HEK293 (cell line): ENCODE data around the gene L2HGDH.

ENCODE experiments used
- ZBTB26 ChIP-seq: fragments of 450-650 bp; formaldehyde crosslinking; optimal IDR thresholded peaks from 2 replicates; pipeline ENCODE3; 2016; ENCODE audit warnings: missing biosample characterization, mild to moderate bottlenecking, missing genetic modification characterization
- ZBTB48 ChIP-seq: fragments of 450-650 bp; formaldehyde crosslinking; IDR thresholded peaks from 2 replicates; pipeline ENCODE4 v1.5.1; 2016; ENCODE audit warnings: missing biosample characterization, missing genetic modification characterization
- ZNF19 ChIP-seq: fragments of 450-650 bp; formaldehyde crosslinking; IDR thresholded peaks from 2 replicates; pipeline ENCODE4; 2016; ENCODE audit warnings: missing biosample characterization, missing genetic modification characterization, low read depth
- ZNF785 ChIP-seq: fragments of 450-650 bp; formaldehyde crosslinking; IDR thresholded peaks from 2 replicates; pipeline ENCODE4 v1.5.1; 2016; ENCODE audit warnings: missing biosample characterization, missing genetic modification characterization
- TF ChIP-seq, protein P1 (sequence below): fragments of 450-650 bp; formaldehyde crosslinking; IDR thresholded peaks from 2 replicates; pipeline ENCODE4 v1.5.1; 2016; ENCODE audit warnings: missing biosample characterization, missing genetic modification characterization

GRCh38 chr14:50347521-50347920, 35.5 kb upstream of the L2HGDH start:
- TF ChIP-seq, protein P1, sequence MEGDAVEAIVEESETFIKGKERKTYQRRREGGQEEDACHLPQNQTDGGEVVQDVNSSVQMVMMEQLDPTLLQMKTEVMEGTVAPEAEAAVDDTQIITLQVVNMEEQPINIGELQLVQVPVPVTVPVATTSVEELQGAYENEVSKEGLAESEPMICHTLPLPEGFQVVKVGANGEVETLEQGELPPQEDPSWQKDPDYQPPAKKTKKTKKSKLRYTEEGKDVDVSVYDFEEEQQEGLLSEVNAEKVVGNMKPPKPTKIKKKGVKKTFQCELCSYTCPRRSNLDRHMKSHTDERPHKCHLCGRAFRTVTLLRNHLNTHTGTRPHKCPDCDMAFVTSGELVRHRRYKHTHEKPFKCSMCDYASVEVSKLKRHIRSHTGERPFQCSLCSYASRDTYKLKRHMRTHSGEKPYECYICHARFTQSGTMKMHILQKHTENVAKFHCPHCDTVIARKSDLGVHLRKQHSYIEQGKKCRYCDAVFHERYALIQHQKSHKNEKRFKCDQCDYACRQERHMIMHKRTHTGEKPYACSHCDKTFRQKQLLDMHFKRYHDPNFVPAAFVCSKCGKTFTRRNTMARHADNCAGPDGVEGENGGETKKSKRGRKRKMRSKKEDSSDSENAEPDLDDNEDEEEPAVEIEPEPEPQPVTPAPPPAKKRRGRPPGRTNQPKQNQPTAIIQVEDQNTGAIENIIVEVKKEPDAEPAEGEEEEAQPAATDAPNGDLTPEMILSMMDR (tag by site-specific recombination): no peak
- no peak for TF ChIP-seq ZBTB48 (tag by site-specific recombination)
- TF ChIP-seq ZNF19 (tag by site-specific recombination): no peak
- no peak for TF ChIP-seq ZBTB26
- TF ChIP-seq ZNF785 (tag by site-specific recombination): no peak
